ENCODE measurements around the gene NAV2.

GRCh38 chr11:19827399-19828135 lies 114.9 kb downstream of the NAV2 start:
- TF ChIP-seq EZH2phosphoT487 (IDR thresholded peaks at IDR 0.05; ENCODE audit: low read length) (no peak), CTCF (IDR thresholded peaks at IDR 0.05; ENCODE audit: low read length) (no peak)
